H1 (cell line): ENCODE results near the gene UBR2. TPM values are rescaled to one million over a fixed set of nuclear protein-coding genes. Genes with fewer than 3 reads are reported as not detected.

Source experiments
- CTCF ChIA-PET: fragments of 300-600 bp; sonication (Branson Sonifier 250); formaldehyde crosslinking; loops from one replicate; lab custom pipeline; 2021; ENCODE audit not compliant: partially characterized antibody; lab: Charles Lee
- POLR2A ChIA-PET: fragments of 300-600 bp; sonication (Branson Sonifier 250); formaldehyde crosslinking; loops from one replicate; lab custom pipeline; 2021; ENCODE audit warnings: inconsistent platforms; ENCODE audit not compliant: partially characterized antibody; lab: Charles Lee
- DNase-seq, 2 experiments: peaks; one replicate each; pipeline versions ENCODE4 v3.0.0 to v3.0.0-alpha.2; 2010 to 2022; ENCODE audit warnings: low spot score in 2 of 2, low read depth in 1 of 2, mixed read lengths in 1 of 2
- FAIRE-seq: peaks from 2 replicates; lab custom pipeline; 2011; peaks lifted over from hg19 to GRCh38; lab: Jason Lieb, UNC
- H2AFZ ChIP-seq: 2 replicates; pipeline ENCODE4 v1.8.1; 2012; ENCODE audit warnings: low read length, inconsistent platforms
- H2AK5ac ChIP-seq: 2 replicates; pipeline ENCODE4 v1.6.1; 2013; ENCODE audit warnings: low read depth, low read length
- H2BK120ac ChIP-seq: replicated peaks from 2 replicates; pipeline ENCODE3; 2013; ENCODE audit warnings: low read depth, low read length, inconsistent platforms
- H2BK12ac ChIP-seq: 2 replicates; pipeline ENCODE4 v1.6.1; 2013; ENCODE audit warnings: low read depth, low read length
- H2BK15ac ChIP-seq: 2 replicates; pipeline ENCODE4 v1.6.1; 2013; ENCODE audit warnings: low read length
- H2BK20ac ChIP-seq: 2 replicates; pipeline ENCODE4 v1.6.1; 2013; ENCODE audit warnings: low read length
- H2BK5ac ChIP-seq: 2 replicates; pipeline ENCODE4 v1.6.1; 2013; ENCODE audit warnings: low read depth, low read length
- H3K14ac ChIP-seq: 2 replicates; pipeline ENCODE4 v1.6.1; 2013; ENCODE audit warnings: inconsistent platforms; ENCODE audit not compliant: insufficient read length
- H3K18ac ChIP-seq: 2 replicates; pipeline ENCODE4 v1.6.1; 2013; ENCODE audit warnings: low read length; ENCODE audit errors: extremely low read depth
- H3K23ac ChIP-seq: 2 replicates; pipeline ENCODE4 v1.6.1; 2013; ENCODE audit warnings: inconsistent platforms; ENCODE audit not compliant: insufficient read length
- H3K23me2 ChIP-seq: 2 replicates; pipeline ENCODE4 v1.6.1; 2013; ENCODE audit warnings: low read depth, low read length
- H3K27ac ChIP-seq: 2 replicates; pipeline ENCODE4 v1.6.1; 2011; ENCODE audit warnings: low read depth, low read length, inconsistent platforms
- H3K27me3 ChIP-seq, 4 experiments: replicated peaks in 1 of 4; 1 replicate in 1 of 4; 2 replicates in 3 of 4; pipeline versions ENCODE4 v1.6.1 to v1.8.1; 2011 to 2013; ENCODE audit warnings: low read length in 3 of 4, mild to moderate bottlenecking in 3 of 4, inconsistent platforms in 2 of 4, mixed read lengths in 2 of 4, moderate library complexity in 1 of 4; ENCODE audit not compliant: control insufficient read depth in 3 of 4, insufficient read depth in 3 of 4; ENCODE audit errors: extremely low read depth in 1 of 4
- H3K36me3 ChIP-seq, 4 experiments: 2 replicates each; pipeline versions ENCODE4 v1.6.1 to v1.8.1; 2011 to 2013; ENCODE audit warnings: mild to moderate bottlenecking in 4 of 4, low read length in 3 of 4, moderate library complexity in 2 of 4, control low read depth in 1 of 4, inconsistent platforms in 1 of 4; ENCODE audit not compliant: insufficient read depth in 4 of 4, control insufficient read depth in 2 of 4
- H3K4ac ChIP-seq: replicated peaks from 2 replicates; pipeline ENCODE3; 2013; ENCODE audit warnings: low read length, low read depth, mixed read lengths, inconsistent platforms; ENCODE audit not compliant: insufficient read length
- H3K4me1 ChIP-seq, 4 experiments: replicated peaks in 1 of 4; 1 replicate in 1 of 4; 2 replicates in 3 of 4; pipeline versions ENCODE4 v1.6.1 to v1.8.1; 2011 to 2013; ENCODE audit warnings: low read length in 3 of 4, inconsistent platforms in 2 of 4, mixed read lengths in 1 of 4; ENCODE audit not compliant: insufficient read depth in 4 of 4, control insufficient read depth in 3 of 4
- H3K4me2 ChIP-seq, 2 experiments: 2 replicates each; pipeline versions ENCODE4 v1.6.1 to v1.8.1; 2011 to 2013; ENCODE audit warnings: low read depth in 2 of 2, low read length in 2 of 2, control low read depth in 1 of 2, inconsistent platforms in 1 of 2, mild to moderate bottlenecking in 1 of 2; ENCODE audit not compliant: insufficient read depth in 1 of 2
- H3K4me3 ChIP-seq, 4 experiments: fragments of 200-600, 300-600 bp in 1 of 4; sonication (generic), shearing (Covaris generic), sonication (Bioruptor Twin) in 1 of 4; 2 replicates each; pipeline versions ENCODE4 v1.5.1 to v1.8.1; 2011 to 2016; ENCODE audit warnings: low read length in 4 of 4, low read depth in 3 of 4, control low read depth in 2 of 4, inconsistent platforms in 2 of 4, mild to moderate bottlenecking in 2 of 4, mixed read lengths in 1 of 4, moderate library complexity in 1 of 4; ENCODE audit not compliant: insufficient read depth in 2 of 4; ENCODE audit errors: extremely low read depth in 1 of 4
- H3K56ac ChIP-seq: replicated peaks from 2 replicates; pipeline ENCODE3; 2013; ENCODE audit warnings: low read depth, mild to moderate bottlenecking, mixed read lengths, low read length, inconsistent platforms; ENCODE audit not compliant: insufficient read length
- H3K79me1 ChIP-seq: 2 replicates; pipeline ENCODE4 v1.6.1; 2013; ENCODE audit warnings: low read depth, low read length, control low read depth
- H3K79me2 ChIP-seq, 2 experiments: 2 replicates each; pipeline versions ENCODE4 v1.6.1 to v1.8.1; 2012 to 2013; ENCODE audit warnings: low read length in 2 of 2, mild to moderate bottlenecking in 2 of 2, inconsistent platforms in 1 of 2; ENCODE audit not compliant: insufficient read depth in 2 of 2, control insufficient read depth in 1 of 2
- H3K9ac ChIP-seq, 4 experiments: replicated peaks in 1 of 4; 1 replicate in 1 of 4; 2 replicates in 3 of 4; pipeline versions ENCODE4 v1.6.1 to v1.8.1; 2011 to 2013; ENCODE audit warnings: low read depth in 3 of 4, low read length in 3 of 4, control low read depth in 2 of 4, mild to moderate bottlenecking in 2 of 4, moderate library complexity in 2 of 4, inconsistent platforms in 1 of 4; ENCODE audit errors: extremely low read depth in 1 of 4
- H3K9me3 ChIP-seq, 2 experiments: 2 replicates each; pipeline versions ENCODE4 v1.6.1 to v1.8.1; 2012 to 2013; ENCODE audit warnings: mild to moderate bottlenecking in 2 of 2, moderate library complexity in 2 of 2, control low read depth in 1 of 2, inconsistent platforms in 1 of 2, low read depth in 1 of 2, low read length in 1 of 2, mixed read lengths in 1 of 2; ENCODE audit not compliant: insufficient read depth in 2 of 2
- H4K20me1 ChIP-seq, 2 experiments: replicated peaks in 1 of 2; 2 replicates each; pipeline versions ENCODE3 to v1.8.1; 2011 to 2013; ENCODE audit warnings: inconsistent platforms in 2 of 2, low read length in 2 of 2, mild to moderate bottlenecking in 1 of 2; ENCODE audit not compliant: insufficient read depth in 2 of 2, control insufficient read depth in 1 of 2
- H4K5ac ChIP-seq: 2 replicates; pipeline ENCODE4 v1.6.1; 2013; ENCODE audit warnings: low read length, low read depth, mixed read lengths, inconsistent platforms; ENCODE audit not compliant: insufficient read length
- H4K8ac ChIP-seq: 2 replicates; pipeline ENCODE4 v1.8.0; 2013; ENCODE audit warnings: mild to moderate bottlenecking, moderate library complexity, low read length, inconsistent platforms; ENCODE audit not compliant: insufficient read depth; ENCODE audit errors: extremely low read depth
- H4K91ac ChIP-seq: replicated peaks from 2 replicates; pipeline ENCODE3; 2013; ENCODE audit warnings: low read length, mixed read lengths, inconsistent platforms; ENCODE audit not compliant: insufficient read length
- ATF2 ChIP-seq: IDR thresholded peaks from 2 replicates; pipeline ENCODE4 v1.6.1; 2012; ENCODE audit warnings: low read length, inconsistent platforms
- CEBPB ChIP-seq: IDR thresholded peaks from 2 replicates; pipeline ENCODE4 v1.6.1; 2012; ENCODE audit warnings: low read depth, low read length
- CTBP2 ChIP-seq: IDR thresholded peaks from 2 replicates; pipeline ENCODE4 v1.7.0; 2011; ENCODE audit warnings: borderline replicate concordance, mild to moderate bottlenecking, moderate library complexity, mixed read lengths, low read length; ENCODE audit not compliant: insufficient read depth, insufficient read length
- MAFK ChIP-seq: IDR thresholded peaks from 2 replicates; pipeline ENCODE4 v1.6.1; 2012; ENCODE audit warnings: low read depth, mild to moderate bottlenecking, improper control_type of control experiment, low read length
- MAX ChIP-seq: IDR thresholded peaks from 2 replicates; pipeline ENCODE4 v1.6.1; 2012; ENCODE audit warnings: inconsistent platforms
- NRF1 ChIP-seq: IDR thresholded peaks from 2 replicates; pipeline ENCODE4 v1.6.1; 2011; ENCODE audit warnings: mild to moderate bottlenecking, low read depth, low read length, improper control_type of control experiment
- SP4 ChIP-seq: IDR thresholded peaks from 2 replicates; pipeline ENCODE4 v1.6.1; 2012; ENCODE audit warnings: low read length, inconsistent platforms
- ZNF274 ChIP-seq: IDR thresholded peaks from 2 replicates; pipeline ENCODE4 v1.7.0; 2012; ENCODE audit warnings: low read length, borderline replicate concordance; ENCODE audit errors: extremely low read depth
- WGBS, 2 experiments: shearing (Covaris generic) in 1 of 2; methylation state at CpG; one replicate each; pipeline versions ENCODE4 v1.1.6 to v1.1.7; 2013 to 2015; ENCODE audit warnings: low lambda C conversion rate in 2 of 2, mixed read lengths in 2 of 2, inconsistent platforms in 1 of 2, low coverage in 1 of 2, missing lambda C conversion rate in 1 of 2; ENCODE audit not compliant: insufficient replicate concordance in 2 of 2, insufficient coverage in 1 of 2, insufficient read length in 1 of 2; ENCODE audit errors: extremely low coverage in 1 of 2, missing lambda C conversion rate in 1 of 2; 5-methylcytosine and 5-hydroxymethylcytosine counted together
- polyA plus RNA-seq, 7 experiments: library from polyadenylated mRNA; depleted of rRNA in 3 of 7; stranded (reverse) in 5 of 7; unstranded in 2 of 7; fragments of >200 nt in 5 of 7; fragments of 200-250 nt in 2 of 7; gene quantifications; 1 replicate in 5 of 7; 2 replicates in 1 of 7; 4 replicates in 1 of 7; pipeline versions ENCODE4 v1.2.1 to v1.2.3, GENCODE V29; 2011 to 2013; ENCODE audit warnings: missing spikeins in 2 of 7, mixed read lengths in 2 of 7
- total RNA-seq: library from RNA; stranded (reverse); fragmentation: NEBNext Ultra II Directional; extraction: Animal tissue kit (Norgen Biotek cat#: 25700); gene quantifications from 2 replicates; pipeline ENCODE4 v1.2.1, GENCODE V29; 2021

Gene UBR2
- total and polyA plus RNA-seq, 2 of the 8 experiments (the other 6 are each of a cell fraction or from before 2014, with no cell fraction given): 6.5 to 19.5 TPM

DNA sequence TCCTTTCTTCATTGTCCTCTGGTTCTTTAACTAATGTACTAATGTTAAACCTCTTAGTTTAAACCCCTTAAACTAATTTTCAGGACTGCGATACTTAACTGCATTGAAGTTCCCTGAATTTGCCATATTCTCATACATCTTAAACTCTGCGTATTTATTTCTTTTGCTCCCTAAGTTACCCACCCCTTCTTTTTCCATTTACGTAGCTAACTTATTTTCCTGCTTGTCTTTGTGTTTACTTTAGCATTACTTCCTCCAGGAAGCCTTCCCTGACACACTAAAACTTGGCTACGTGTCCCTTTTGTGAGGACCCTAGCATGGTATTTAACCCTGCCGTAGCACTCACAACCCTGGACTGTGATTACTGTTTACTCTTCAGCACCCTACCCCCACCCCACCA lies 79.0 kb downstream of the UBR2 start:
- H3K56ac ChIP-seq: no peak overlapping the region
- H3K79me2 ChIP-seq: no peaks in the 10 kb centered on the region
- 90% methylated on average over 5 of the region's 5 CpGs; no CpG with 5 or more reads in 1 of the 2 experiments for WGBS, 2 experiments
- no peaks in the 10 kb centered on the region for H3K4me1 ChIP-seq
- ChIA-PET CTCF (interaction anchor here (0.6 kb wide), 1 partner anchor 78 kb away, joined by 3 read pairs; no protein-coding TSS in a partner anchor), POLR2A (interaction anchor here (0.9 kb wide), 1 partner anchor 13 kb away, joined by 3 read pairs; no protein-coding TSS in a partner anchor)
- no peak overlapping the region for H3K14ac ChIP-seq
- no peak for TF ChIP-seq CTBP2
- no peak for TF ChIP-seq MAX
- TF ChIP-seq MAFK: no peak
- TF ChIP-seq ZNF274: no peak
- no peak for TF ChIP-seq ATF2
- TF ChIP-seq CEBPB: no peak
- TF ChIP-seq SP4: no peak
- no peak for TF ChIP-seq NRF1
- H4K5ac ChIP-seq: no peak overlapping the region
- no peaks in the 10 kb centered on the region for H4K20me1 ChIP-seq
- no peak overlapping the region for H2AK5ac ChIP-seq
- no peaks in the 10 kb centered on the region for H3K23me2 ChIP-seq
- no peak overlapping the region for H3K4ac ChIP-seq
- H2BK120ac ChIP-seq: no peak overlapping the region
- peaks cover 0 to 23% (median 6%) of the 10 kb centered on the region in 4 experiments; a peak in 6 of 8 replicates for H3K36me3 ChIP-seq
- no peaks in the 10 kb centered on the region for H3K27me3 ChIP-seq
- H2BK12ac ChIP-seq: no peak overlapping the region
- DNase-seq (no peak), FAIRE-seq (no peak)
- no peak overlapping the region for H2BK5ac ChIP-seq
- H3K9ac ChIP-seq: no peak overlapping the region
- no peak overlapping the region for H4K91ac ChIP-seq
- H2BK20ac ChIP-seq: no peak overlapping the region
- H3K4me3 ChIP-seq: no peak overlapping the region
- H3K18ac ChIP-seq: no peak overlapping the region
- no peak overlapping the region for H2AFZ ChIP-seq
- no peak overlapping the region for H3K27ac ChIP-seq
- no peaks in the 10 kb centered on the region for H3K79me1 ChIP-seq
- H3K4me2 ChIP-seq: no peak overlapping the region
- H3K23ac ChIP-seq: no peak overlapping the region
- no peak overlapping the region for H4K8ac ChIP-seq
- no peaks in the 10 kb centered on the region for H3K9me3 ChIP-seq
- H2BK15ac ChIP-seq: no peak overlapping the region
